GM12878 (cell line): Measurements from ENCODE around the gene P4HA3.

Experiments
- HDAC6 ChIP-seq: fragments of 200-600 bp; sonication (generic); IDR thresholded peaks from one replicate; pipeline ENCODE4 v1.8.0; 2017; ENCODE audit warnings: antibody characterized with exemption; ENCODE audit not compliant: unreplicated experiment
- MAX ChIP-seq: IDR thresholded peaks from 2 replicates; pipeline ENCODE4 v1.6.1; 2012; ENCODE audit warnings: low read depth, low read length, improper control_type of control experiment
- MXI1 ChIP-seq: fragments of 150-350 bp; IDR thresholded peaks from 2 replicates; pipeline ENCODE4 v1.6.1; 2011; ENCODE audit warnings: low read depth, mild to moderate bottlenecking, inconsistent platforms, low read length, improper control_type of control experiment
- POLR2AphosphoS2 ChIP-seq: IDR thresholded peaks from 2 replicates; pipeline ENCODE4 v1.6.1; 2011; ENCODE audit warnings: low read depth, mild to moderate bottlenecking, low read length, improper control_type of control experiment, moderate library complexity
- RCOR1 ChIP-seq: conservative IDR thresholded peaks from 2 replicates; pipeline ENCODE4 v1.6.1; 2012; ENCODE audit warnings: low read depth, low read length, improper control_type of control experiment
- SIX5 ChIP-seq: IDR thresholded peaks from 2 replicates; pipeline ENCODE4 v1.6.1; 2011; ENCODE audit warnings: mild to moderate bottlenecking, low read depth, low read length, moderate library complexity; ENCODE audit not compliant: severe bottlenecking
- SP1 ChIP-seq: IDR thresholded peaks from one replicate; pipeline ENCODE4 v1.6.1; 2011; ENCODE audit warnings: low read depth, low read length
- SREBF2 ChIP-seq: IDR thresholded peaks from 2 replicates; pipeline ENCODE4 v1.6.1; 2012; ENCODE audit warnings: mild to moderate bottlenecking, low read length
- TF ChIP-seq, protein P1 (sequence below), 3 experiments: IDR thresholded peaks in 2 of 3; conservative IDR thresholded peaks in 1 of 3; 2 replicates each; pipeline ENCODE4 v1.5.1; 2011; ENCODE audit warnings: low read depth in 3 of 3, low read length in 3 of 3, mild to moderate bottlenecking in 3 of 3, control low read depth in 2 of 3, moderate library complexity in 2 of 3, inconsistent platforms in 1 of 3, mixed read lengths in 1 of 3; ENCODE audit not compliant: control insufficient read depth in 2 of 3, insufficient read depth in 1 of 3; ENCODE audit errors: extremely low read depth in 1 of 3

GRCh38 chr11:74267014-74267413, 44.4 kb downstream of the P4HA3 start:
- TF ChIP-seq, protein P1, sequence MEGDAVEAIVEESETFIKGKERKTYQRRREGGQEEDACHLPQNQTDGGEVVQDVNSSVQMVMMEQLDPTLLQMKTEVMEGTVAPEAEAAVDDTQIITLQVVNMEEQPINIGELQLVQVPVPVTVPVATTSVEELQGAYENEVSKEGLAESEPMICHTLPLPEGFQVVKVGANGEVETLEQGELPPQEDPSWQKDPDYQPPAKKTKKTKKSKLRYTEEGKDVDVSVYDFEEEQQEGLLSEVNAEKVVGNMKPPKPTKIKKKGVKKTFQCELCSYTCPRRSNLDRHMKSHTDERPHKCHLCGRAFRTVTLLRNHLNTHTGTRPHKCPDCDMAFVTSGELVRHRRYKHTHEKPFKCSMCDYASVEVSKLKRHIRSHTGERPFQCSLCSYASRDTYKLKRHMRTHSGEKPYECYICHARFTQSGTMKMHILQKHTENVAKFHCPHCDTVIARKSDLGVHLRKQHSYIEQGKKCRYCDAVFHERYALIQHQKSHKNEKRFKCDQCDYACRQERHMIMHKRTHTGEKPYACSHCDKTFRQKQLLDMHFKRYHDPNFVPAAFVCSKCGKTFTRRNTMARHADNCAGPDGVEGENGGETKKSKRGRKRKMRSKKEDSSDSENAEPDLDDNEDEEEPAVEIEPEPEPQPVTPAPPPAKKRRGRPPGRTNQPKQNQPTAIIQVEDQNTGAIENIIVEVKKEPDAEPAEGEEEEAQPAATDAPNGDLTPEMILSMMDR (IDR thresholded peaks at IDR 0.05 in 2 of 3, conservative IDR thresholded peaks at IDR 0.05 in 1 of 3; ENCODE audit: control insufficient read depth in 2 of 3, extremely low read depth in 1 of 3, insufficient read depth in 1 of 3, low read depth in 3 of 3, low read length in 3 of 3): no peak
- TF ChIP-seq SP1: no peak
- TF ChIP-seq MAX: no peak
- no peak for TF ChIP-seq HDAC6
- TF ChIP-seq MXI1: no peak
- TF ChIP-seq POLR2AphosphoS2: no peak
- TF ChIP-seq SIX5: no peak
- TF ChIP-seq SREBF2: no peak
- TF ChIP-seq RCOR1: no peak
